Vagina (tissue), 2 donors: ENCODE data around the gene TMEM106B.

Experiments
- POLR2A ChIP-seq, 2 donors: fragments of 450-650 bp; IDR thresholded peaks; one replicate each; pipeline ENCODE4 v1.6.1; 2017; ENCODE audit warnings: antibody characterized with exemption in 2 of 2, mild to moderate bottlenecking in 2 of 2, moderate library complexity in 2 of 2
- TF ChIP-seq, protein P1 (sequence below), 3 experiments: fragments of 450-650 bp in 2 of 3; fragments of 200-600 bp in 1 of 3; sonication (generic) in 1 of 3; IDR thresholded peaks; one replicate each; pipeline ENCODE4 v1.5.1; 2017 to 2019; ENCODE audit warnings: antibody characterized with exemption in 3 of 3, mild to moderate bottlenecking in 2 of 3, moderate library complexity in 2 of 3

DNA sequence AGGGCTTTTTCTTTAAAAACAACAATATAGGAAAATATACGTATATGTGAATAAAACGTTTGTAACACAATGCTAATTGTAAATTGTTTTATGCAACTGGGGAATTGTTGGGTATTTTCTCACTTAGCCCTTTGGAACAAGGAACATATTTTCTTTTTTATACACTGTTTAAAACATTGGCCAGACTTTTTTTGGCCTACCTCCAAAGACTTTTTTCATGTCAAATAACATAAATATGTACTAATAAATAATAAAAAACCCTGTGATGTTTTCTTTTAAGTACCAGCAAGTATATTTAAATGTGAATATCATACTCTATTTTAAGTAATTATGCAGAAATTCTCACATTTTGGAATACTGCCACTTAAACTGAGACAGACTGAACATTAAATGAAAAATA lies 15.7 kb downstream of the TMEM106B start:
- TF ChIP-seq, protein P1, sequence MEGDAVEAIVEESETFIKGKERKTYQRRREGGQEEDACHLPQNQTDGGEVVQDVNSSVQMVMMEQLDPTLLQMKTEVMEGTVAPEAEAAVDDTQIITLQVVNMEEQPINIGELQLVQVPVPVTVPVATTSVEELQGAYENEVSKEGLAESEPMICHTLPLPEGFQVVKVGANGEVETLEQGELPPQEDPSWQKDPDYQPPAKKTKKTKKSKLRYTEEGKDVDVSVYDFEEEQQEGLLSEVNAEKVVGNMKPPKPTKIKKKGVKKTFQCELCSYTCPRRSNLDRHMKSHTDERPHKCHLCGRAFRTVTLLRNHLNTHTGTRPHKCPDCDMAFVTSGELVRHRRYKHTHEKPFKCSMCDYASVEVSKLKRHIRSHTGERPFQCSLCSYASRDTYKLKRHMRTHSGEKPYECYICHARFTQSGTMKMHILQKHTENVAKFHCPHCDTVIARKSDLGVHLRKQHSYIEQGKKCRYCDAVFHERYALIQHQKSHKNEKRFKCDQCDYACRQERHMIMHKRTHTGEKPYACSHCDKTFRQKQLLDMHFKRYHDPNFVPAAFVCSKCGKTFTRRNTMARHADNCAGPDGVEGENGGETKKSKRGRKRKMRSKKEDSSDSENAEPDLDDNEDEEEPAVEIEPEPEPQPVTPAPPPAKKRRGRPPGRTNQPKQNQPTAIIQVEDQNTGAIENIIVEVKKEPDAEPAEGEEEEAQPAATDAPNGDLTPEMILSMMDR (IDR thresholded peaks at IDR 0.05) = no peak
- no peak for TF ChIP-seq POLR2A (IDR thresholded peaks at IDR 0.05)
